H7 (cell line): ENCODE data around the gene DNPEP. TPM values are rescaled to one million over a fixed set of nuclear protein-coding genes. Genes with fewer than 3 reads are reported as not detected.

Source experiments
- DNase-seq: peaks from one replicate; pipeline ENCODE4 v3.0.0; 2012
- H3K27me3 ChIP-seq: 2 replicates; pipeline ENCODE4 v1.6.0; 2011; ENCODE audit warnings: mild to moderate bottlenecking, low read length; ENCODE audit not compliant: control insufficient read depth, insufficient read depth
- H3K36me3 ChIP-seq: replicated peaks from 2 replicates; pipeline ENCODE4 v1.5.1; 2011; ENCODE audit warnings: low read length; ENCODE audit not compliant: control insufficient read depth, insufficient read depth
- H3K4me3 ChIP-seq: 2 replicates; pipeline ENCODE4 v1.5.1; 2011; ENCODE audit warnings: low read depth, mild to moderate bottlenecking, control low read depth, low read length, moderate library complexity; ENCODE audit not compliant: insufficient read depth
- total RNA-seq: library from RNA; depleted of rRNA; stranded (reverse); fragments of >200 nt; shearing (Covaris generic); gene quantifications from 2 replicates; pipeline ENCODE4 v1.2.3, GENCODE V29; 2014

DNPEP gene
- total RNA-seq, 1 experiment from 2014 or later, result 55.5 TPM

- no peak overlapping the region for H3K4me3 ChIP-seq
- no peaks in the 10 kb centered on the region; the same call in 1 of the 2 replicates for H3K27me3 ChIP-seq
- H3K36me3 ChIP-seq, result no peaks in the 10 kb centered on the region
- DNase-seq, result no peak
These were observed 37.7 kb upstream of the DNPEP start for GRCh38 chr2:219425238-219426067.

- Histone ChIP-seq H3K27me3 (peaks cover 10% of the 10 kb centered on the region), H3K4me3 (no peak overlapping the region), H3K36me3 (no peaks in the 10 kb centered on the region)
- no peak for DNase-seq
These were observed 36.1 kb upstream of the DNPEP start for GRCh38 chr2:219423652-219424377.

GRCh38 chr2:219422952-219423534, 35.3 kb upstream of the DNPEP start:
- Histone ChIP-seq H3K27me3 (peaks cover 17% of the 10 kb centered on the region), H3K4me3 (no peak overlapping the region), H3K36me3 (no peaks in the 10 kb centered on the region)
- DNase-seq, result no peak

- Histone ChIP-seq H3K27me3 (peaks cover 17% of the 10 kb centered on the region), H3K4me3 (no peak overlapping the region), H3K36me3 (no peaks in the 10 kb centered on the region)
- no peak for DNase-seq
These were observed 33.6 kb upstream of the DNPEP start for GRCh38 chr2:219421323-219421722.

GRCh38 chr2:219420687-219421086, 33.0 kb upstream of the DNPEP start:
- Histone ChIP-seq H3K36me3 (no peaks in the 10 kb centered on the region), H3K27me3 (peaks cover 17% of the 10 kb centered on the region), H3K4me3 (no peak overlapping the region)
- DNase-seq, result no peak

GRCh38 chr2:219419331-219420197, 31.9 kb upstream of the DNPEP start:
- Histone ChIP-seq H3K27me3 (peaks cover 17% of the 10 kb centered on the region), H3K36me3 (no peaks in the 10 kb centered on the region), H3K4me3 (no peak overlapping the region)
- peak; percentile 60 for DNase-seq

- H3K36me3 ChIP-seq, result no peaks in the 10 kb centered on the region
- H3K27me3 ChIP-seq, result peaks cover 17% of the 10 kb centered on the region
- DNase-seq, result no peak
- H3K4me3 ChIP-seq, result no peak overlapping the region
These were observed 31.3 kb upstream of the DNPEP start for GRCh38 chr2:219419012-219419324.

GRCh38 chr2:219418155-219419011, 30.7 kb upstream of the DNPEP start, which contains the start of gene DES:
TSS of gene DES (plus strand) at chr2:219418377. CDS start at chr2:219418463, 86 bp downstream.
- Histone ChIP-seq H3K36me3 (no peaks in the 10 kb centered on the region), H3K27me3 (peaks cover 17% of the 10 kb centered on the region), H3K4me3 (peak within 1 kb of the TSS; percentile 17; the same call in 1 of the 2 replicates)
- DNase-seq, result peak; percentile 83

GRCh38 chr2:219417374-219417773, 29.7 kb upstream of the DNPEP start:
- peaks cover 17% of the 10 kb centered on the region for H3K27me3 ChIP-seq
- no peak for DNase-seq
- H3K36me3 ChIP-seq, result no peaks in the 10 kb centered on the region
- no peak overlapping the region for H3K4me3 ChIP-seq

- DNase-seq, result no peak
- peaks cover 17% of the 10 kb centered on the region for H3K27me3 ChIP-seq
- no peak overlapping the region for H3K4me3 ChIP-seq
- no peaks in the 10 kb centered on the region for H3K36me3 ChIP-seq
These were observed 29.2 kb upstream of the DNPEP start for GRCh38 chr2:219416938-219417337.

- no peak overlapping the region for H3K4me3 ChIP-seq
- peaks cover 17% of the 10 kb centered on the region for H3K27me3 ChIP-seq
- H3K36me3 ChIP-seq, result no peaks in the 10 kb centered on the region
- DNase-seq, result peak; percentile 71
These were observed 28.5 kb upstream of the DNPEP start for GRCh38 chr2:219416235-219416602.

- no peak for DNase-seq
- H3K36me3 ChIP-seq, result no peaks in the 10 kb centered on the region
- H3K27me3 ChIP-seq, result peaks cover 17% of the 10 kb centered on the region
- no peak overlapping the region for H3K4me3 ChIP-seq
These were observed 28.0 kb upstream of the DNPEP start for GRCh38 chr2:219415580-219416234.

- DNase-seq, result no peak
- Histone ChIP-seq H3K27me3 (peaks cover 15% of the 10 kb centered on the region), H3K36me3 (no peaks in the 10 kb centered on the region), H3K4me3 (no peak overlapping the region)
These were observed 27.1 kb upstream of the DNPEP start for GRCh38 chr2:219414857-219415256.
